Upper lobe of left lung (tissue), 6 donors: ENCODE data around the gene PIGV. TPM values are rescaled to one million over a fixed set of nuclear protein-coding genes. Genes with fewer than 3 reads are reported as not detected.

ENCODE experiments used
- ATAC-seq, 2 donors: fragments of 200-7000 bp; cut with Tn5 transposase; one replicate each; pipeline ENCODE4 v1.9.1; 2022; ENCODE audit warnings: mild to moderate bottlenecking in 2 of 2, moderate library complexity in 2 of 2; ENCODE audit not compliant: low FRiP score in 2 of 2
- DNase-seq, 2 donors: peaks; one replicate each; pipeline ENCODE4 v3.0.0-alpha.2; 2019 to 2020
- H3K27ac ChIP-seq, 4 donors: fragments of 200-600 bp; sonication (generic); one replicate each; pipeline ENCODE4 v1.5.1; 2016 to 2019
- H3K27me3 ChIP-seq, 4 donors: fragments of 200-600 bp; sonication (generic); one replicate each; pipeline ENCODE4 v1.5.1; 2017 to 2019
- H3K36me3 ChIP-seq, 4 donors: fragments of 200-600 bp; sonication (generic); one replicate each; pipeline ENCODE4 v1.5.1; 2016 to 2019
- H3K4me1 ChIP-seq, 4 donors: fragments of 200-600 bp; sonication (generic); one replicate each; pipeline ENCODE4 v1.5.1; 2018 to 2019
- H3K4me3 ChIP-seq, 4 donors: fragments of 200-600 bp; sonication (generic); one replicate each; pipeline ENCODE4 v1.5.1; 2017 to 2019; ENCODE audit warnings: mild to moderate bottlenecking in 2 of 4, moderate library complexity in 1 of 4
- H3K9me3 ChIP-seq, 4 donors: fragments of 200-600 bp; sonication (generic); one replicate each; pipeline ENCODE4 v1.5.1; 2018 to 2019
- CTCF ChIP-seq, 6 experiments: fragments of 450-650 bp in 4 of 6; fragments of 200-600 bp in 2 of 6; sonication (generic) in 2 of 6; IDR thresholded peaks; one replicate each; pipeline ENCODE4 v1.5.1; 2016 to 2019; ENCODE audit warnings: antibody characterized with exemption in 6 of 6
- EP300 ChIP-seq, 4 donors: sonication (generic); formaldehyde crosslinking; IDR thresholded peaks; one replicate each; pipeline ENCODE4 v1.5.1; 2017; ENCODE audit warnings: antibody characterized with exemption in 4 of 4, control low read depth in 2 of 4
- POLR2A ChIP-seq, 4 donors: fragments of 450-650 bp; IDR thresholded peaks; one replicate each; pipeline ENCODE4 v1.5.1; 2016 to 2017; ENCODE audit warnings: antibody characterized with exemption in 4 of 4, mild to moderate bottlenecking in 2 of 4
- POLR2AphosphoS5 ChIP-seq, 2 donors: sonication (generic); formaldehyde crosslinking; IDR thresholded peaks; one replicate each; pipeline ENCODE4 v1.5.1; 2017; ENCODE audit warnings: antibody characterized with exemption in 2 of 2
- WGBS, 2 donors: methylation state at CpG; one replicate each; pipeline ENCODE4 v1.1.5; 2017 to 2018; 5-methylcytosine and 5-hydroxymethylcytosine counted together
- total RNA-seq, 6 donors: library from RNA; depleted of rRNA in 4 of 6; stranded (reverse); fragments of >200 nt in 4 of 6; gene quantifications; one replicate each; pipeline versions ENCODE4 v1.1.0 to v1.2.1, GENCODE V29; 2016 to 2021
- donor health status: DM: no; HTN: no; CAD: no; lungs with moderate emphysema.
- donor health status: DM: no; HTN: yes; CAD: no; lungs with severe emphysema.

Gene PIGV
- total RNA-seq, 6 donors from 2014 or later, result 11.9 to 25.1 (median 17.5) TPM

DNA sequence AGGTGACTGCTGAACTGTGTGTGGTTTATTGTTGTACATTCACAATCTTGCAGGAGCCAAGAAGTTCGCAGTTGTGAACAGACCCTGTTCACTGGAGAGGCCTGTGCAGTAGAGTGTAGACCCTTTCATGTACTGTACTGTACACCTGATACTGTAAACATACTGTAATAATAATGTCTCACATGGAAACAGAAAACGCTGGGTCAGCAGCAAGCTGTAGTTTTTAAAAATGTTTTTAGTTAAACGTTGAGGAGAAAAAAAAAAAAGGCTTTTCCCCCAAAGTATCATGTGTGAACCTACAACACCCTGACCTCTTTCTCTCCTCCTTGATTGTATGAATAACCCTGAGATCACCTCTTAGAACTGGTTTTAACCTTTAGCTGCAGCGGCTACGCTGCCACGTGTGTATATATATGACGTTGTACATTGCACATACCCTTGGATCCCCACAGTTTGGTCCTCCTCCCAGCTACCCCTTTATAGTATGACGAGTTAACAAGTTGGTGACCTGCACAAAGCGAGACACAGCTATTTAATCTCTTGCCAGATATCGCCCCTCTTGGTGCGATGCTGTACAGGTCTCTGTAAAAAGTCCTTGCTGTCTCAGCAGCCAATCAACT, 6.4 kb upstream of the PIGV start:
- H3K27ac ChIP-seq, result no peak overlapping the region
- H3K4me3 ChIP-seq, result no peak overlapping the region
- WGBS, 2 donors, result 79 to 84% methylated on average over 11 of the region's 11 CpGs
- no peaks in the 10 kb centered on the region for H3K27me3 ChIP-seq
- TF ChIP-seq EP300 (IDR thresholded peaks at IDR 0.05) (no peak), POLR2A (IDR thresholded peaks at IDR 0.05) (no peak), POLR2AphosphoS5 (IDR thresholded peaks at IDR 0.05) (no peak), CTCF (IDR thresholded peaks at IDR 0.05) (no peak)
- H3K9me3 ChIP-seq, result no peaks in the 10 kb centered on the region
- no peak for ATAC-seq
- peaks cover 38 to 44% (median 40%) of the 10 kb centered on the region in 4 donors for H3K4me1 ChIP-seq
- no peak for DNase-seq
- H3K36me3 ChIP-seq, result peaks cover 31 to 60% (median 47%) of the 10 kb centered on the region in 4 donors

DNA sequence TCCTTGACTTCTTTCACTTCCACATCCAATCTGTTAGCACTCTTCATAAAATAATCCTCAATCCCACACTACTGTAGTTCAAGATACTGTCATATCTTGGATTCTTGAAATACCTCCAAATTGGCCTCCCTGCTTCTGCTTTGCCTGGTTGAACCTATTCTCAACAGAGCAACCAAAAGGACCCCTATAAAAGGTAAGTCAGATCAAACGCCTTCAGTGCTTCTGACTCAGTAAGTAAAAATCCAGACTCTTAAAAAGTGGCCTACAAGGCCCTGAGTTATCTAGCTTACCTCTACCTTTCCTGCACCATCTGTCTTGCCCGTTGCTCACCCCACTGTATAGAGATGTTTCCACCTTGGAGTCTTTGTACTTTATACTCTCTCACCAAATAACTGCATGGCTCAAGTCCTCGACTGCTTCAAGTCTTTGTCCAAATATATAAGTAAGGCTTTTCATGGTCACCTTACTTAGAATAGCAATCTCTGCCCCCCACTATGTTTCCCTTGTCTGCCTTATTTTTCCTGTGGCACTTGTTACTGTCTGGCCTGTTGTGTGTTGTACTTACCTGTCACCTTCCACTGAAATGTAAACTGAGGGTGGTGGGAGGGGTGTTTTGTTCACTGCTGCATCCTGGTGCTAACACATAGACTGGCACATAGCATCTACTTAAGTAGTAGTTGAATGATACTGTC, 5.1 kb upstream of the PIGV start:
- DNase-seq, result no peak
- H3K27ac ChIP-seq, result peak overlapping the region in 3 of 4 donors; percentile 18 to 100 (median 100)
- TF ChIP-seq CTCF (IDR thresholded peaks at IDR 0.05) (no peak), POLR2A (IDR thresholded peaks at IDR 0.05) (no peak), POLR2AphosphoS5 (IDR thresholded peaks at IDR 0.05) (no peak), EP300 (IDR thresholded peaks at IDR 0.05) (no peak)
- H3K4me1 ChIP-seq, result peaks cover 48 to 54% (median 51%) of the 10 kb centered on the region in 4 donors
- no peak overlapping the region for H3K4me3 ChIP-seq
- no peak for ATAC-seq
- H3K36me3 ChIP-seq, result peaks cover 20 to 46% (median 33%) of the 10 kb centered on the region in 4 donors
- WGBS, 2 donors, result 76 to 80% methylated on average over 3 of the region's 3 CpGs
- H3K9me3 ChIP-seq, result no peaks in the 10 kb centered on the region
- no peaks in the 10 kb centered on the region for H3K27me3 ChIP-seq

- no peak for DNase-seq
- peak overlapping the region in 3 of 4 donors; percentile 99 to 100 (median 100) for H3K27ac ChIP-seq
These were observed 4.1 kb upstream of the PIGV start for GRCh38 chr1:26783646-26784022.

DNA sequence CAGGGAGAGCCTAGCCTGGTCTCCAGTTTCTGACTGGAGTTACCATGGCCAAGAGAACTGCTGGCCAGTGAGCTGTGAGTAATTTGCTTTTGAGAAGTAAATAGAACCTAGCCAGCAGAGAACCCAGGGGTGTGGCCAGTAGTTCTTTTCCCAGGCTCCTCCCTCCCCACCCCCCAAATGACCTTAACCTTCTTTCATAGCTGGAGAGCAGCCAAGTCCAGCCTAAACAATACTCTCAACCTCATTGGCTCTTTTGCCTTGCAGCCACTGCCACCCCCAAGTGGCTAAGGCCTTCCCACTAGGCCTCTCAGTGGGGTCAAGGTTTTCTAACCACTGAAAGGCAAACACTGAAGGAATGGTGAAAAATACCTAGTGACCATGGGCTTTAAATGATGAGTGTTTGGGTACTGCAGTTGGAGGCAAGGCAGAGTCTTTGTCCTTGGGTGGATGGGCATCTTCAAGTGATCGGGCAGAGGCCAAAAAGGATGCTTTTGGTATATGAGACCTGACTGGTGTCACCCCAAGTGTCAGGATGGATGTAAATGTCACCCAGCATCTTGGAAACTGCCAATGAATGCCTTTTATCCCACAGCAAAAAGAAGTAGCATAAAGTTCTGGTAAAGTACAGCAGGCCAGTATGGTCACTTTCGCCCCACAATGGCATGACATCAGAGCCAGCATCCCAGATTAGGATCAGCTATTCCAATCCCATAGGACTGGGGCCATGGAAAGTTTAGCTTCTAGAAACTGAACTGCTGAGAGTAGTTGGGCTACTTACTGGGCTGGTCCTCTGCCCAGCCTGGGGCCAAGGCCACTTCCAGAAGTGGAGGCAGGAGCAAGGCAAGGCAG, 3.5 kb upstream of the PIGV start:
- H3K27ac ChIP-seq, result peak overlapping the region; percentile 96 to 100 (median 100)
- TF ChIP-seq POLR2AphosphoS5 (IDR thresholded peaks at IDR 0.05), result peak in 1 of 2 donors; percentile 18
- no peak for TF ChIP-seq EP300 (IDR thresholded peaks at IDR 0.05)
- TF ChIP-seq CTCF (IDR thresholded peaks at IDR 0.05), result no peak
- DNase-seq (peak in 1 of 2 donors; percentile 81), ATAC-seq (peak; percentile 3 to 35)
- H3K36me3 ChIP-seq, result peaks cover 13 to 30% (median 19%) of the 10 kb centered on the region in 4 donors
- no peaks in the 10 kb centered on the region for H3K27me3 ChIP-seq
- no peak overlapping the region for H3K4me3 ChIP-seq
- peaks cover 50 to 62% (median 56%) of the 10 kb centered on the region in 4 donors for H3K4me1 ChIP-seq
- H3K9me3 ChIP-seq, result no peaks in the 10 kb centered on the region
- 90 to 93% methylated on average over 2 of the region's 2 CpGs for WGBS, 2 donors

More at GRCh38 chr1:26783646-26784022, 4.1 kb upstream of the PIGV start:
- H3K9me3 ChIP-seq, result no peaks in the 10 kb centered on the region
- no peaks in the 10 kb centered on the region for H3K27me3 ChIP-seq
- ATAC-seq, result no peak
- H3K4me3 ChIP-seq, result no peak overlapping the region
- H3K36me3 ChIP-seq, result peaks cover 14 to 37% (median 25%) of the 10 kb centered on the region in 4 donors
- TF ChIP-seq POLR2AphosphoS5 (IDR thresholded peaks at IDR 0.05), result no peak
- TF ChIP-seq CTCF (IDR thresholded peaks at IDR 0.05), result no peak
- no peak for TF ChIP-seq EP300 (IDR thresholded peaks at IDR 0.05)
- TF ChIP-seq POLR2A (IDR thresholded peaks at IDR 0.05), result no peak
- peaks cover 50 to 57% (median 52%) of the 10 kb centered on the region in 4 donors for H3K4me1 ChIP-seq
- 71 to 73% methylated on average over 5 of the region's 5 CpGs for WGBS, 2 donors
